IPS-NIHi11 (cell line): ENCODE results near the gene DGKD.

Experiments
- DNase-seq: peaks from one replicate; pipeline ENCODE4 v3.0.0; 2012; ENCODE audit warnings: mixed read lengths, low spot score

The DGKD gene

GRCh38 chr2:233476651-233477547 lies 122.6 kb downstream of the DGKD start:
- no peak for DNase-seq

- peak; percentile 6 for DNase-seq
Measured at GRCh38 chr2:233477548-233478433, 123.5 kb downstream of the DGKD start.

- DNase-seq: peak; percentile 2
Measured at GRCh38 chr2:233479616-233480489, 125.6 kb downstream of the DGKD start.

GRCh38 chr2:233480490-233481202 lies 126.4 kb downstream of the DGKD start:
- peak; percentile 22 for DNase-seq

- peak; percentile 4 for DNase-seq
Measured at GRCh38 chr2:233481368-233482142, 127.3 kb downstream of the DGKD start.

- peak; percentile 4 for DNase-seq
Measured at GRCh38 chr2:233482616-233483015, 128.3 kb downstream of the DGKD start.

- DNase-seq: no peak
Measured at GRCh38 chr2:233485726-233486125, 131.4 kb downstream of the DGKD start.

GRCh38 chr2:233486357-233486756 lies 132.1 kb downstream of the DGKD start:
- DNase-seq: no peak

GRCh38 chr2:233486778-233487552 lies 132.7 kb downstream of the DGKD start:
- DNase-seq: no peak

GRCh38 chr2:233487748-233488345 lies 133.6 kb downstream of the DGKD start:
- no peak for DNase-seq

- DNase-seq: no peak
Measured at GRCh38 chr2:233489143-233489542, 134.8 kb downstream of the DGKD start.

- DNase-seq: no peak
Measured at GRCh38 chr2:233489666-233490065, 135.4 kb downstream of the DGKD start.

GRCh38 chr2:233490831-233491230 lies 136.5 kb downstream of the DGKD start:
- DNase-seq: no peak

- DNase-seq: no peak
Measured at GRCh38 chr2:233491326-233491725, 137.0 kb downstream of the DGKD start.

GRCh38 chr2:233492078-233492477 lies 137.8 kb downstream of the DGKD start:
- no peak for DNase-seq

GRCh38 chr2:233492751-233493150 lies 138.5 kb downstream of the DGKD start:
- DNase-seq: no peak

GRCh38 chr2:233495503-233496496 lies 141.5 kb downstream of the DGKD start:
- DNase-seq: no peak

GRCh38 chr2:233497692-233498091 lies 143.4 kb downstream of the DGKD start:
- DNase-seq: no peak
